ENCODE measurements around the gene CALCR.

CALCR gene

GRCh38 chr7:93442478-93443224 lies 131.9 kb downstream of the CALCR start:
- DNase-seq, result peak; percentile 13

- DNase-seq, result no peak
Observed at GRCh38 chr7:93435791-93436190, 138.7 kb downstream of the CALCR start.

GRCh38 chr7:93432130-93432529 lies 142.4 kb downstream of the CALCR start:
- no peak for DNase-seq

GRCh38 chr7:93430917-93431588 lies 143.5 kb downstream of the CALCR start:
- no peak for DNase-seq

- DNase-seq, result no peak
Observed at GRCh38 chr7:93429563-93429962, 145.0 kb downstream of the CALCR start.

- no peak for DNase-seq
Observed at GRCh38 chr7:93427107-93427506, 147.4 kb downstream of the CALCR start.

- DNase-seq, result no peak
Observed at GRCh38 chr7:93426155-93426696, 148.3 kb downstream of the CALCR start.

GRCh38 chr7:93414574-93414973 lies 159.9 kb downstream of the CALCR start:
- DNase-seq, result no peak

- no peak for DNase-seq
Observed at GRCh38 chr7:93409324-93409723, 165.2 kb downstream of the CALCR start.

- no peak for DNase-seq
Observed at GRCh38 chr7:93407239-93407638, 167.3 kb downstream of the CALCR start.

- DNase-seq, result no peak
Observed at GRCh38 chr7:93402944-93403343, 171.6 kb downstream of the CALCR start.

- DNase-seq, result no peak
Observed at GRCh38 chr7:93399642-93400041, 174.9 kb downstream of the CALCR start.

GRCh38 chr7:93392984-93393383 lies 181.5 kb downstream of the CALCR start:
- no peak for DNase-seq

GRCh38 chr7:93390660-93391059 lies 183.9 kb downstream of the CALCR start:
- DNase-seq, result no peak

- no peak for DNase-seq
Observed at GRCh38 chr7:93382362-93382761, 192.2 kb downstream of the CALCR start.

- no peak for DNase-seq
Observed at GRCh38 chr7:93378131-93378760, 196.3 kb downstream of the CALCR start.

GRCh38 chr7:93375603-93376002 lies 198.9 kb downstream of the CALCR start:
- DNase-seq, result no peak

Data from activated T-cell treated with anti-CD3 and anti-CD28 coated beads for 4 hours (primary cell).